Neural cell (in vitro differentiated cells): ENCODE results near the gene SMC1A.

Experiments
- CTCF ChIP-seq: fragments of 450-650 bp; IDR thresholded peaks from 2 replicates; pipeline ENCODE4 v1.5.1; 2014; ENCODE audit warnings: antibody characterized with exemption, mild to moderate bottlenecking, moderate library complexity; ENCODE audit not compliant: poor library complexity, severe bottlenecking
- EP300 ChIP-seq: fragments of 450-650 bp; conservative IDR thresholded peaks from 2 replicates; pipeline ENCODE4 v1.6.1; 2014; ENCODE audit warnings: antibody characterized with exemption, mild to moderate bottlenecking, moderate library complexity; ENCODE audit not compliant: poor library complexity, severe bottlenecking
- EZH2 ChIP-seq: fragments of 200-600, 300-800 bp; shearing (Covaris generic), sonication (generic); IDR thresholded peaks from 2 replicates; pipeline ENCODE4 v1.6.1; 2014; ENCODE audit warnings: antibody characterized with exemption, low read length, borderline replicate concordance, mild to moderate bottlenecking; ENCODE audit not compliant: insufficient read depth, poor library complexity, severe bottlenecking
- POLR2AphosphoS5 ChIP-seq: IDR thresholded peaks from 2 replicates; pipeline ENCODE4 v1.6.1; 2012
- RAD21 ChIP-seq: fragments of 450-650 bp; conservative IDR thresholded peaks from 2 replicates; pipeline ENCODE4 v1.6.1; 2014; ENCODE audit warnings: antibody characterized with exemption, mild to moderate bottlenecking, moderate library complexity
- REST ChIP-seq: IDR thresholded peaks from 2 replicates; pipeline ENCODE4 v1.6.1; 2012; ENCODE audit warnings: borderline replicate concordance
- TAF1 ChIP-seq: IDR thresholded peaks from 2 replicates; pipeline ENCODE4 v1.6.1; 2012; ENCODE audit warnings: low read depth

- no peak for TF ChIP-seq CTCF
- no peak for TF ChIP-seq EZH2
- TF ChIP-seq REST, result no peak
- no peak for TF ChIP-seq EP300
- no peak for TF ChIP-seq POLR2AphosphoS5
- no peak for TF ChIP-seq RAD21
- TF ChIP-seq TAF1, result no peak
These were observed 18.4 kb upstream of the SMC1A start for GRCh38 chrX:53440621-53441517.
